ENCODE measurements around the gene SH3BP1.

DNA sequence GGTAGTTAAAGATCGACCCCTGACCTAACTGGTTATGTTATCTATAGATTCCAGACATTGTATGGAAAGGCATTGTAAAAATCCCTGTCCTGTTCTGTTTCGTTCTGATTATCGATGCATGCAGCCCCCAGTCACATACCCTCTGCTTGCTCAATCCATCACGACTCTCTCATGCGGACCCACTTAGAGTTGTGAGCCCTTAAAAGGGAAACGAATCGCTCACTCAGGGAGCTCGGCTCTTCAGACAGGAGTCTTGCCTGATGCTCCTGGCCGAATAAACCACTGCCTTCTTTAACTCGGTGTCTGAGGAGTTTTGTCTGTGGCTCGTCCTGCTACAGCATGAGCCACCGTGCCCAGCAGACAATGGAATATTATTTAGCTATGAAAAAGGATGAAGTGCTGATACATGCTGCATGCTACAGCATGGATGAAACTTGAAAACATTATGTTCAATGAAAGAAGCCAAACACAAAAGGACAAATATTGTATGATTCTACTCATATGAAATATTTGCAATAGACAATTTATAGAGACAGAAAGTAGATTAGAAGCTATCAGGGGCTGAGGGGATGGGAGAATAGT lies 47.6 kb upstream of the SH3BP1 start:
- no peak for TF ChIP-seq POLR2A (IDR thresholded peaks at IDR 0.05)
- TF ChIP-seq, protein P1, sequence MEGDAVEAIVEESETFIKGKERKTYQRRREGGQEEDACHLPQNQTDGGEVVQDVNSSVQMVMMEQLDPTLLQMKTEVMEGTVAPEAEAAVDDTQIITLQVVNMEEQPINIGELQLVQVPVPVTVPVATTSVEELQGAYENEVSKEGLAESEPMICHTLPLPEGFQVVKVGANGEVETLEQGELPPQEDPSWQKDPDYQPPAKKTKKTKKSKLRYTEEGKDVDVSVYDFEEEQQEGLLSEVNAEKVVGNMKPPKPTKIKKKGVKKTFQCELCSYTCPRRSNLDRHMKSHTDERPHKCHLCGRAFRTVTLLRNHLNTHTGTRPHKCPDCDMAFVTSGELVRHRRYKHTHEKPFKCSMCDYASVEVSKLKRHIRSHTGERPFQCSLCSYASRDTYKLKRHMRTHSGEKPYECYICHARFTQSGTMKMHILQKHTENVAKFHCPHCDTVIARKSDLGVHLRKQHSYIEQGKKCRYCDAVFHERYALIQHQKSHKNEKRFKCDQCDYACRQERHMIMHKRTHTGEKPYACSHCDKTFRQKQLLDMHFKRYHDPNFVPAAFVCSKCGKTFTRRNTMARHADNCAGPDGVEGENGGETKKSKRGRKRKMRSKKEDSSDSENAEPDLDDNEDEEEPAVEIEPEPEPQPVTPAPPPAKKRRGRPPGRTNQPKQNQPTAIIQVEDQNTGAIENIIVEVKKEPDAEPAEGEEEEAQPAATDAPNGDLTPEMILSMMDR (IDR thresholded peaks at IDR 0.05): no peak

Measured in right lobe of liver (tissue), 4 donors.